AG04450 (cell line): ENCODE results near the gene REG3A. TPM values are rescaled to one million over a fixed set of nuclear protein-coding genes. Genes with fewer than 3 reads are reported as not detected.

Experiments used
- CTCF ChIA-PET: fragments of 300-600, 350-600 bp; formaldehyde crosslinking; extraction: SDS; loops from one replicate; lab custom pipeline; 2022; ENCODE audit warnings: antibody characterized with exemption, inconsistent platforms; lab: Charles Lee
- POLR2A ChIA-PET: fragments of 350-600 bp; formaldehyde crosslinking; extraction: SDS; loops from one replicate; lab custom pipeline; 2021; ENCODE audit warnings: antibody characterized with exemption, inconsistent platforms; lab: Yijun Ruan, JAX
- DNase-seq: peaks from one replicate; pipeline ENCODE4 v3.0.0-alpha.2; 2011; ENCODE audit warnings: low read depth, low spot score
- H3K27ac ChIP-seq: one replicate; pipeline ENCODE4 v1.5.1; 2012; ENCODE audit warnings: low read depth, low read length, control low read depth
- H3K27me3 ChIP-seq: one replicate; pipeline ENCODE4 v1.6.0; 2012; ENCODE audit warnings: low read length; ENCODE audit not compliant: control insufficient read depth, insufficient read depth
- H3K4me3 ChIP-seq: 2 replicates; pipeline ENCODE4 v1.5.1; 2011; ENCODE audit warnings: mild to moderate bottlenecking, low read depth, low read length, control low read depth
- H3K9me3 ChIP-seq: 2 replicates; pipeline ENCODE4 v1.5.1; 2012; ENCODE audit warnings: low read length; ENCODE audit not compliant: control insufficient read depth, insufficient read depth
- CTCF ChIP-seq: IDR thresholded peaks from 2 replicates; pipeline ENCODE4 v1.5.1; 2011; ENCODE audit warnings: low read depth, low read length, control low read depth, inconsistent platforms
- polyA plus RNA-seq: library from polyadenylated mRNA; depleted of rRNA; stranded (reverse); fragments of >200 nt; gene quantifications from 2 replicates; pipeline ENCODE4 v1.2.3, GENCODE V29; 2011

REG3A gene
- polyA plus RNA-seq, 1 experiment, result not detected

- Histone ChIP-seq H3K9me3 (no peaks in the 10 kb centered on the region; the same call in 1 of the 2 replicates), H3K27me3 (no peaks in the 10 kb centered on the region), H3K4me3 (no peak overlapping the region), H3K27ac (no peak overlapping the region)
- ChIA-PET CTCF (no interaction called here), POLR2A (no interaction called here)
- TF ChIP-seq CTCF, result no peak
- DNase-seq, result no peak
These were observed 22.1 kb upstream of the REG3A start for GRCh38 chr2:79181617-79182016.

GRCh38 chr2:79180092-79180491 lies 20.5 kb upstream of the REG3A start:
- Histone ChIP-seq H3K27ac (no peak overlapping the region), H3K27me3 (no peaks in the 10 kb centered on the region), H3K9me3 (no peaks in the 10 kb centered on the region; the same call in 1 of the 2 replicates), H3K4me3 (no peak overlapping the region)
- ChIA-PET CTCF (no interaction called here), POLR2A (no interaction called here)
- no peak for TF ChIP-seq CTCF
- no peak for DNase-seq

DNA sequence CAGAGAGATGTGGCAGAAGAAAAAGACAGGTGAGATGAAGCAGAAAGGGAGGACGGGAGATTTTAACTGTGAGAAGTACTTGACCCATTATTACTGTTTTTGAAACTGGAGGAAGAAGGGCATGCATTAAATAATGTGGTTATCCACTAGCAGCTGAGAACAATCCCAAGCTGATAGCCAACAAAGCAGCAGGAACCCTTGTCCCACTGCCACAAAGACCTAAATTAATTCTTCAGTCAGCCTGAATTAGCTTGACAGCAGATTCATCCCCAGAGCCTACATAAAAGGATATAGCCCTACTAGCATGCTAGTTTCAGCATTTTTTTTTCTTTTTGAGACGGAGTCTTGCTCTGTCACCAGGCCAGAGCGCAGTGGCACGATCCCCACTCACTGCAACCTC lies 19.5 kb upstream of the REG3A start:
- Histone ChIP-seq H3K4me3 (no peak overlapping the region), H3K27ac (no peak overlapping the region), H3K9me3 (peaks cover 2% of the 10 kb centered on the region), H3K27me3 (no peaks in the 10 kb centered on the region)
- ChIA-PET POLR2A (no interaction called here), CTCF (no interaction called here)
- no peak for DNase-seq
- TF ChIP-seq CTCF, result no peak

- Histone ChIP-seq H3K9me3 (peaks cover 2% of the 10 kb centered on the region), H3K27ac (no peak overlapping the region), H3K27me3 (no peaks in the 10 kb centered on the region), H3K4me3 (no peak overlapping the region)
- POLR2A ChIA-PET, result no interaction called here
- TF ChIP-seq CTCF, result no peak
- no peak for DNase-seq
- CTCF ChIA-PET, result no interaction called here
These were observed 18.6 kb upstream of the REG3A start for GRCh38 chr2:79178076-79178674.

DNA sequence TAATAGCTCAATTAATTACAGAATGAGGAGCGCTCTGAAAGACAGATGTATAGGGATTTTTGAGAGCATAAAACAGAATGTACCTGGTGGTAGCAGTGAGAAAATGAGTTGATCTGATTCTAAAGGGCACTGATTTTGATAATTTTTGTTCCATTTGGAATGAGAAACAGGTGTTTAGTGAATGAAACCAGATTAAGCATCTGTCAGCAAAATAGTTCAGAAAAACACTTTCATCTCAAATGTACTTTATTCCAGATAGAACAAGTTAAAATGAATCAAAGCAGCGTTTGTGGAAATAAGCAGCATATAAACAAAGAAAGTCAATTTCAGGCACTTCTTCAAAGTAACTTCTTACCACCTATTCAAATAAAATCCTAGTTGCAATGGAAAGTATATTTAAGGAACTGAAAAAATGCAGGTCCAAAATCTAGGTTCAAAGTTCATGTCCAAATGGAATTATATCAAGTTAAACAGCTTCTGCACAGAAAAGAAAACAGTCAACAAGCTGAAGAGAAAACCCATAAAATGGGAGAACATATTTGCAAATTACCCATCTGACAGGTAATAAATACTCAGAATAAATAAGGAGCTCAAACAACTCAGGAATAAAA lies 11.9 kb upstream of the REG3A start:
- no peak overlapping the region for H3K27ac ChIP-seq
- no peak for TF ChIP-seq CTCF
- H3K27me3 ChIP-seq, result no peaks in the 10 kb centered on the region
- peaks cover 13% of the 10 kb centered on the region for H3K9me3 ChIP-seq
- POLR2A ChIA-PET, result no interaction called here
- no peak for DNase-seq
- no peak overlapping the region for H3K4me3 ChIP-seq
- CTCF ChIA-PET, result no interaction called here
